CD4-positive, alpha-beta T cell treated with Interleukin-4 for 1 hour (primary cell): ENCODE results near the gene RASSF8.

Experiments
- DNase-seq, 2 donors: peaks; one replicate each; pipeline ENCODE4 v3.0.0-alpha.2; 2020 to 2022

The RASSF8 gene

GRCh38 chr12:26126340-26127284, 168.1 kb downstream of the RASSF8 start:
- peak in 1 of 2 donors; percentile 50 for DNase-seq

GRCh38 chr12:26127404-26127803, 168.9 kb downstream of the RASSF8 start:
- DNase-seq: no peak

- DNase-seq: no peak
These were observed 169.7 kb downstream of the RASSF8 start for GRCh38 chr12:26128168-26128567.
